OCI-LY1 (cell line): ENCODE data around the gene PAX2.

Experiments used
- H2AFZ ChIP-seq: fragments of 200-600 bp; sonication (generic), shearing (Covaris generic); 2 replicates; pipeline ENCODE4 v1.6.0; 2014; ENCODE audit warnings: antibody characterized with exemption, mild to moderate bottlenecking, low read length
- H3F3A ChIP-seq: fragments of 200-600 bp; sonication (generic), shearing (Covaris generic); 2 replicates; pipeline ENCODE4 v1.6.0; 2014; ENCODE audit warnings: mild to moderate bottlenecking, antibody characterized with exemption, low read length, moderate library complexity; ENCODE audit not compliant: insufficient read depth
- H3K27ac ChIP-seq: fragments of 200-600 bp; sonication (generic); 2 replicates; pipeline ENCODE4 v1.5.1; 2014; ENCODE audit warnings: low read length, mixed run types, mild to moderate bottlenecking, low read depth; ENCODE audit not compliant: poor library complexity, severe bottlenecking
- H3K27me3 ChIP-seq: fragments of 200-600 bp; sonication (generic); 2 replicates; pipeline ENCODE4 v1.6.0; 2014; ENCODE audit warnings: antibody characterized with exemption, mild to moderate bottlenecking, low read length, moderate library complexity; ENCODE audit not compliant: insufficient read depth
- H3K36me3 ChIP-seq: fragments of 200-600 bp; sonication (generic); 2 replicates; pipeline ENCODE4 v1.6.1; 2014; ENCODE audit warnings: mild to moderate bottlenecking, antibody characterized with exemption, low read length, moderate library complexity, mixed read lengths; ENCODE audit not compliant: insufficient read depth
- H3K4me1 ChIP-seq: fragments of 200-600 bp; sonication (generic); 2 replicates; pipeline ENCODE4 v1.5.1; 2014; ENCODE audit warnings: mild to moderate bottlenecking, low read length, moderate library complexity; ENCODE audit not compliant: insufficient read depth, severe bottlenecking
- H3K4me2 ChIP-seq: fragments of 200-600 bp; sonication (generic), shearing (Covaris generic); 2 replicates; pipeline ENCODE4 v1.6.1; 2014; ENCODE audit warnings: low read length
- H3K4me3 ChIP-seq: fragments of 200-600 bp; sonication (generic); 2 replicates; pipeline ENCODE4 v1.5.1; 2014; ENCODE audit warnings: low read length, low read depth, mild to moderate bottlenecking, mixed read lengths; ENCODE audit not compliant: poor library complexity, severe bottlenecking
- H3K79me2 ChIP-seq: fragments of 200-600 bp; shearing (Covaris generic); 2 replicates; pipeline ENCODE4 v1.6.1; 2016; ENCODE audit warnings: mixed run types, low read length, mixed read lengths; ENCODE audit not compliant: insufficient read depth
- H3K9ac ChIP-seq: fragments of 200-600 bp; sonication (generic), shearing (Covaris generic); 2 replicates; pipeline ENCODE4 v1.6.1; 2014; ENCODE audit warnings: mild to moderate bottlenecking, low read length, mixed read lengths
- H3K9me2 ChIP-seq: fragments of 200-600 bp; sonication (generic), shearing (Covaris generic); 2 replicates; pipeline ENCODE4 v1.6.1; 2014; ENCODE audit warnings: low read depth, mild to moderate bottlenecking, low read length, mixed read lengths
- H3K9me3 ChIP-seq: fragments of 200-600 bp; shearing (Covaris generic); 2 replicates; pipeline ENCODE4 v1.6.1; 2014; ENCODE audit warnings: low read length, mixed read lengths
- H4K20me1 ChIP-seq: fragments of 200-600 bp; sonication (generic), shearing (Covaris generic); 2 replicates; pipeline ENCODE4 v1.6.0; 2016; ENCODE audit warnings: mild to moderate bottlenecking, low read length; ENCODE audit not compliant: insufficient read depth
- EZH2 ChIP-seq: fragments of 200-600 bp; sonication (generic), shearing (Covaris generic); IDR thresholded peaks from 2 replicates; pipeline ENCODE4 v1.8.0; 2017; ENCODE audit warnings: borderline replicate concordance, mixed run types, mild to moderate bottlenecking, antibody characterized with exemption, low read length, moderate library complexity, mixed read lengths
- TF ChIP-seq, protein P1 (sequence below): fragments of 200-600 bp; sonication (generic), shearing (Covaris generic); IDR thresholded peaks from 2 replicates; pipeline ENCODE4 v1.5.1; 2017; ENCODE audit warnings: mild to moderate bottlenecking, antibody characterized with exemption, low read length, moderate library complexity, mixed read lengths

The PAX2 gene

GRCh38 chr10:100747456-100748230 lies 2.3 kb downstream of the PAX2 start:
- no peaks in the 10 kb centered on the region for H3K79me2 ChIP-seq
- no peak overlapping the region for H3K27ac ChIP-seq
- no peak overlapping the region for H3K4me3 ChIP-seq
- no peaks in the 10 kb centered on the region for H3K9me2 ChIP-seq
- no peak for TF ChIP-seq EZH2
- TF ChIP-seq, protein P1, sequence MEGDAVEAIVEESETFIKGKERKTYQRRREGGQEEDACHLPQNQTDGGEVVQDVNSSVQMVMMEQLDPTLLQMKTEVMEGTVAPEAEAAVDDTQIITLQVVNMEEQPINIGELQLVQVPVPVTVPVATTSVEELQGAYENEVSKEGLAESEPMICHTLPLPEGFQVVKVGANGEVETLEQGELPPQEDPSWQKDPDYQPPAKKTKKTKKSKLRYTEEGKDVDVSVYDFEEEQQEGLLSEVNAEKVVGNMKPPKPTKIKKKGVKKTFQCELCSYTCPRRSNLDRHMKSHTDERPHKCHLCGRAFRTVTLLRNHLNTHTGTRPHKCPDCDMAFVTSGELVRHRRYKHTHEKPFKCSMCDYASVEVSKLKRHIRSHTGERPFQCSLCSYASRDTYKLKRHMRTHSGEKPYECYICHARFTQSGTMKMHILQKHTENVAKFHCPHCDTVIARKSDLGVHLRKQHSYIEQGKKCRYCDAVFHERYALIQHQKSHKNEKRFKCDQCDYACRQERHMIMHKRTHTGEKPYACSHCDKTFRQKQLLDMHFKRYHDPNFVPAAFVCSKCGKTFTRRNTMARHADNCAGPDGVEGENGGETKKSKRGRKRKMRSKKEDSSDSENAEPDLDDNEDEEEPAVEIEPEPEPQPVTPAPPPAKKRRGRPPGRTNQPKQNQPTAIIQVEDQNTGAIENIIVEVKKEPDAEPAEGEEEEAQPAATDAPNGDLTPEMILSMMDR, result no peak
- H3K9me3 ChIP-seq, result no peaks in the 10 kb centered on the region
- no peaks in the 10 kb centered on the region for H3K36me3 ChIP-seq
- no peaks in the 10 kb centered on the region for H4K20me1 ChIP-seq
- H2AFZ ChIP-seq, result no peak overlapping the region
- H3K9ac ChIP-seq, result no peak overlapping the region
- H3K4me1 ChIP-seq, result no peaks in the 10 kb centered on the region
- no peak overlapping the region for H3K4me2 ChIP-seq
- H3F3A ChIP-seq, result no peaks in the 10 kb centered on the region
- H3K27me3 ChIP-seq, result no peaks in the 10 kb centered on the region

DNA sequence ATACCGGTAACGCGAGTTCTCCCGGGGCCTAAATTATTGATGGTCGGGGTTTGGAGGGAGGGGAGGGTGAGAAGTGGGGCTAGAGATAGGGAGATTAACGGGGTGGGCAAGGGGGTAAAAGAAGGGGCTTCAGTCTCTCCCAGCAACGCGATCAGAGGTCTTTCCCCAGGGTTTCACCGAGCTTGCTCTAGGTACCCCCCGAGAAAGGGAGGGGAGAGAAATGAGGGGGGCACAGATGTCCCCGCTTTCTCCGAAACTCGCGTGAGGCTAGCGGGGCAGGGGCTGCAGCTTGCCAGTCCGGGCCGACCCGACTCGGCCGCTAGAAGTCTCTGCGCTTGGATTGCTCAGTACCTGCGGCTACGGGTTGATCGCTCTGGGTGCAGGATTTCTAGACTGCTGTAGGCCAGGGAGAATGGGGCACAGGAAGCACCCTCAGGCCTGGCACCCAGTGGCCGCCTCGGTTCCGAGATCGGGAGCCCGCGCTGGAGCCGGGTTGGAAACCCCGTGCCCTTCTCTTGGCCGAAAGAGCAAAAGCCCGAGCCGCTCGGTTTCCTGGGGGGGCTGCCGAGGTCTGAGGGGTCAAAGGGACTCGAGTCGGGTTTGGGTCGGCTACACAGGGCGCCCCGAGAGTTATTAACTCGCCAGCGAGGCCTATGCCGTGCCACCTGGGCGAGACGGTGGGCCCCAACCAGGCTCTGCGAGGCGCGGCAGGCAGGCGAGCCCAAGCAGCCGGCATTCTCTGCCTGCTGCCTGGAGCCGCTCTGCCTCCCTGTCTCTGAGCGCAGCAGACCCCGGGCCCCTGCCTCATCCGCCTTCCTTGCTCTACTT lies 3.1 kb downstream of the PAX2 start:
- no peaks in the 10 kb centered on the region for H3K9me3 ChIP-seq
- H3K9me2 ChIP-seq, result no peaks in the 10 kb centered on the region
- H3K9ac ChIP-seq, result no peak overlapping the region
- no peaks in the 10 kb centered on the region for H3K36me3 ChIP-seq
- no peak overlapping the region for H2AFZ ChIP-seq
- no peaks in the 10 kb centered on the region for H3K4me1 ChIP-seq
- H3F3A ChIP-seq, result no peaks in the 10 kb centered on the region
- no peak overlapping the region for H3K27ac ChIP-seq
- H3K27me3 ChIP-seq, result no peaks in the 10 kb centered on the region
- no peak overlapping the region for H3K4me2 ChIP-seq
- no peaks in the 10 kb centered on the region for H3K79me2 ChIP-seq
- H4K20me1 ChIP-seq, result no peaks in the 10 kb centered on the region
- TF ChIP-seq, protein P1, result no peak
- no peak for TF ChIP-seq EZH2
- H3K4me3 ChIP-seq, result no peak overlapping the region

- Histone ChIP-seq H3F3A (no peaks in the 10 kb centered on the region), H3K9me2 (no peaks in the 10 kb centered on the region), H3K36me3 (no peaks in the 10 kb centered on the region), H4K20me1 (no peaks in the 10 kb centered on the region), H3K9me3 (no peaks in the 10 kb centered on the region), H3K4me3 (no peak overlapping the region), H3K79me2 (no peaks in the 10 kb centered on the region), H3K27me3 (no peaks in the 10 kb centered on the region), H3K9ac (no peak overlapping the region), H3K4me2 (no peak overlapping the region), H3K4me1 (no peaks in the 10 kb centered on the region), H2AFZ (no peak overlapping the region), H3K27ac (no peak overlapping the region)
- no peak for TF ChIP-seq EZH2
- TF ChIP-seq, protein P1, result no peak
Measured at GRCh38 chr10:100749059-100749308, 3.6 kb downstream of the PAX2 start.
